Measurements from ENCODE around the gene KLHL42. TPM values are rescaled to one million over a fixed set of nuclear protein-coding genes. Genes with fewer than 3 reads are reported as not detected.

KLHL42 gene
- total and polyA plus RNA-seq, 9 of the 15 experiments (the other 6 are each of a cell fraction or from before 2014, with no cell fraction given), result 1.5 to 11.8 (median 9.6) TPM

GRCh38 chr12:27754795-27755194 is 25.2 kb upstream of the KLHL42 start:
- Histone ChIP-seq H3K36me3 (ENCODE audit: control insufficient read depth, insufficient read depth, low read length) (peaks cover 56% of the 10 kb centered on the region), H3K27ac (ENCODE audit: extremely low read depth, low read depth, low read length) (no peak overlapping the region), H3K9ac (ENCODE audit: insufficient read depth in 1 of 2, low read depth in 2 of 2, low read length in 2 of 2) (no peak overlapping the region), H3K4me2 (ENCODE audit: insufficient read depth, low read length) (no peak overlapping the region), H3K9me1 (ENCODE audit: control insufficient read depth, insufficient read depth, low read length) (no peaks in the 10 kb centered on the region), H2AFZ (ENCODE audit: low read depth, low read length) (no peak overlapping the region), H3K4me3 (no peak overlapping the region), H4K20me1 (replicated peaks; ENCODE audit: control insufficient read depth, insufficient read depth, low read length) (no peaks in the 10 kb centered on the region), H3K79me2 (ENCODE audit: control insufficient read depth, insufficient read depth, low read length) (peaks cover 5% of the 10 kb centered on the region; the same call in 2 of the 3 replicates), H3K27me3 (ENCODE audit: control insufficient read depth in 2 of 2, insufficient read depth in 2 of 2, low read length in 2 of 2) (no peaks in the 10 kb centered on the region), H3K4me1 (replicated peaks in 1 of 2; ENCODE audit: control insufficient read depth in 2 of 2, insufficient read depth in 2 of 2, low read length in 2 of 2) (peaks cover 5 to 8% of the 10 kb centered on the region in 2 experiments; a peak in 3 of 5 replicates), H3K9me3 (replicated peaks; ENCODE audit: control insufficient read depth, insufficient read depth, low read depth, low read length) (no peaks in the 10 kb centered on the region)
- in situ Hi-C loops (cut with MboI) (no loop called here), intact Hi-C loops (cut with micrococcal nuclease) (no loop called here)
- 98% methylated on average over 3 of the region's 3 CpGs for WGBS (ENCODE audit: insufficient coverage, low coverage, missing lambda C conversion rate)
- TF ChIP-seq PTBP1 (IDR thresholded peaks at IDR 0.05; ENCODE audit: low read depth, low read length) (no peak), U2AF2 (optimal IDR thresholded peaks at IDR 0.05; ENCODE audit: low read depth, low read length) (no peak), HLTF (IDR thresholded peaks at IDR 0.05) (no peak), ZKSCAN1 (IDR thresholded peaks at IDR 0.05; ENCODE audit: low read depth, low read length) (no peak), MITF (IDR thresholded peaks at IDR 0.05) (no peak), SMARCE1 (IDR thresholded peaks at IDR 0.05) (no peak), MAFG (tag; conservative IDR thresholded peaks at IDR 0.05) (no peak), PML (IDR thresholded peaks at IDR 0.05; ENCODE audit: low read length) (no peak), HES1 (IDR thresholded peaks at IDR 0.05; ENCODE audit: low read depth) (no peak), SMAD4 (CRISPR knock-in tag; conservative IDR thresholded peaks at IDR 0.05) (no peak), PRMT5 (CRISPR knock-in tag; IDR thresholded peaks at IDR 0.05) (no peak), ZNF830 (CRISPR knock-in tag; IDR thresholded peaks at IDR 0.05) (no peak), MEF2D (tag; conservative IDR thresholded peaks at IDR 0.05; ENCODE audit: low read depth) (no peak), FOXP1 (CRISPR knock-in tag; IDR thresholded peaks at IDR 0.05) (no peak), RHOXF2B (CRISPR knock-in tag; conservative IDR thresholded peaks at IDR 0.05) (no peak), POLR2H (tag; IDR thresholded peaks at IDR 0.05; ENCODE audit: low read depth) (no peak), NFRKB (IDR thresholded peaks at IDR 0.05; ENCODE audit: low read depth) (no peak), ARID1B (IDR thresholded peaks at IDR 0.05) (no peak), SIRT6 (IDR thresholded peaks at IDR 0.05; ENCODE audit: low read depth, low read length) (no peak)
- no TSS peak for BruUV-seq (replicated peaks)
- DNase-seq (ENCODE audit: extremely low read depth in 1 of 4, low spot score in 3 of 4) (no peak), ATAC-seq (no peak), FAIRE-seq (no peak)
- POLR2A ChIA-PET, result interaction anchor here (1.2 to 2.2 kb wide), 2 partner anchors 8 to 10 kb away, joined by 5 to 7 read pairs; no protein-coding TSS in a partner anchor
- CTCF ChIA-PET (ENCODE audit: low intra/inter-chr PET ratio), result no interaction called here

Data from K562 (cell line).